GM21447 (cell line): ENCODE results near the gene IKBKE.
"Not testable (repeated sequence)": the region's sequence is repeated elsewhere in the genome, so short reads cannot be mapped to it uniquely, and the experiment has no call there.

ENCODE experiments used
- ATAC-seq: cut with Tn5 transposase; IDR thresholded peaks from one replicate; pipeline ENCODE4 v1.9.1; 2021; ENCODE audit not compliant: unreplicated experiment

The IKBKE gene

GRCh38 chr1:206472454-206472853 lies 2.2 kb downstream of the IKBKE start:
- no peak for ATAC-seq

GRCh38 chr1:206472886-206473285 lies 2.6 kb downstream of the IKBKE start:
- no peak for ATAC-seq

- ATAC-seq: no peak
Observed at GRCh38 chr1:206476058-206476457, 5.8 kb downstream of the IKBKE start.

GRCh38 chr1:206476591-206476990 lies 6.3 kb downstream of the IKBKE start:
- ATAC-seq: no peak

- ATAC-seq: no peak
Observed at GRCh38 chr1:206477110-206477509, 6.8 kb downstream of the IKBKE start.

GRCh38 chr1:206477581-206478380 lies 7.5 kb downstream of the IKBKE start:
- ATAC-seq: no peak

- ATAC-seq: no peak
Observed at GRCh38 chr1:206478746-206479145, 8.5 kb downstream of the IKBKE start.

- ATAC-seq: no peak
Observed at GRCh38 chr1:206479183-206480125, 9.2 kb downstream of the IKBKE start.

GRCh38 chr1:206480211-206480610 lies 9.9 kb downstream of the IKBKE start:
- ATAC-seq: no peak

GRCh38 chr1:206482611-206483010 lies 12.3 kb downstream of the IKBKE start:
- no peak for ATAC-seq

- ATAC-seq: not testable (repeated sequence)
Observed at GRCh38 chr1:206483864-206484263, 13.6 kb downstream of the IKBKE start.

- ATAC-seq: no peak
Observed at GRCh38 chr1:206484901-206485300, 14.6 kb downstream of the IKBKE start.

GRCh38 chr1:206486995-206487788 lies 16.9 kb downstream of the IKBKE start:
- no peak for ATAC-seq

- ATAC-seq: no peak
Observed at GRCh38 chr1:206487970-206488369, 17.7 kb downstream of the IKBKE start.

GRCh38 chr1:206488466-206488865 lies 18.2 kb downstream of the IKBKE start:
- ATAC-seq: no peak

GRCh38 chr1:206489980-206490770 lies 19.9 kb downstream of the IKBKE start:
- no peak for ATAC-seq

- ATAC-seq: no peak
Observed at GRCh38 chr1:206490771-206491405, 20.6 kb downstream of the IKBKE start.

- ATAC-seq: no peak
Observed at GRCh38 chr1:206491616-206492015, 21.3 kb downstream of the IKBKE start.

- ATAC-seq: no peak
Observed at GRCh38 chr1:206492589-206492988, 22.3 kb downstream of the IKBKE start.

GRCh38 chr1:206493279-206493678 lies 23.0 kb downstream of the IKBKE start:
- ATAC-seq: no peak
